OCI-LY1 (cell line): ENCODE results near the gene PKMYT1.

ENCODE experiments used
- H2AFZ ChIP-seq: fragments of 200-600 bp; sonication (generic), shearing (Covaris generic); 2 replicates; pipeline ENCODE4 v1.6.0; 2014; ENCODE audit warnings: antibody characterized with exemption, mild to moderate bottlenecking, low read length
- H3F3A ChIP-seq: fragments of 200-600 bp; sonication (generic), shearing (Covaris generic); 2 replicates; pipeline ENCODE4 v1.6.0; 2014; ENCODE audit warnings: mild to moderate bottlenecking, antibody characterized with exemption, low read length, moderate library complexity; ENCODE audit not compliant: insufficient read depth
- H3K27ac ChIP-seq: fragments of 200-600 bp; sonication (generic); 2 replicates; pipeline ENCODE4 v1.5.1; 2014; ENCODE audit warnings: low read length, mixed run types, mild to moderate bottlenecking, low read depth; ENCODE audit not compliant: poor library complexity, severe bottlenecking
- H3K27me3 ChIP-seq: fragments of 200-600 bp; sonication (generic); 2 replicates; pipeline ENCODE4 v1.6.0; 2014; ENCODE audit warnings: antibody characterized with exemption, mild to moderate bottlenecking, low read length, moderate library complexity; ENCODE audit not compliant: insufficient read depth
- H3K36me3 ChIP-seq: fragments of 200-600 bp; sonication (generic); 2 replicates; pipeline ENCODE4 v1.6.1; 2014; ENCODE audit warnings: mild to moderate bottlenecking, antibody characterized with exemption, low read length, moderate library complexity, mixed read lengths; ENCODE audit not compliant: insufficient read depth
- H3K4me1 ChIP-seq: fragments of 200-600 bp; sonication (generic); 2 replicates; pipeline ENCODE4 v1.5.1; 2014; ENCODE audit warnings: mild to moderate bottlenecking, low read length, moderate library complexity; ENCODE audit not compliant: insufficient read depth, severe bottlenecking
- H3K4me2 ChIP-seq: fragments of 200-600 bp; sonication (generic), shearing (Covaris generic); 2 replicates; pipeline ENCODE4 v1.6.1; 2014; ENCODE audit warnings: low read length
- H3K4me3 ChIP-seq: fragments of 200-600 bp; sonication (generic); 2 replicates; pipeline ENCODE4 v1.5.1; 2014; ENCODE audit warnings: low read length, low read depth, mild to moderate bottlenecking, mixed read lengths; ENCODE audit not compliant: poor library complexity, severe bottlenecking
- H3K79me2 ChIP-seq: fragments of 200-600 bp; shearing (Covaris generic); 2 replicates; pipeline ENCODE4 v1.6.1; 2016; ENCODE audit warnings: mixed run types, low read length, mixed read lengths; ENCODE audit not compliant: insufficient read depth
- H3K9ac ChIP-seq: fragments of 200-600 bp; sonication (generic), shearing (Covaris generic); 2 replicates; pipeline ENCODE4 v1.6.1; 2014; ENCODE audit warnings: mild to moderate bottlenecking, low read length, mixed read lengths
- H3K9me2 ChIP-seq: fragments of 200-600 bp; sonication (generic), shearing (Covaris generic); 2 replicates; pipeline ENCODE4 v1.6.1; 2014; ENCODE audit warnings: low read depth, mild to moderate bottlenecking, low read length, mixed read lengths
- H3K9me3 ChIP-seq: fragments of 200-600 bp; shearing (Covaris generic); 2 replicates; pipeline ENCODE4 v1.6.1; 2014; ENCODE audit warnings: low read length, mixed read lengths
- H4K20me1 ChIP-seq: fragments of 200-600 bp; sonication (generic), shearing (Covaris generic); 2 replicates; pipeline ENCODE4 v1.6.0; 2016; ENCODE audit warnings: mild to moderate bottlenecking, low read length; ENCODE audit not compliant: insufficient read depth
- EZH2 ChIP-seq: fragments of 200-600 bp; sonication (generic), shearing (Covaris generic); IDR thresholded peaks from 2 replicates; pipeline ENCODE4 v1.8.0; 2017; ENCODE audit warnings: borderline replicate concordance, mixed run types, mild to moderate bottlenecking, antibody characterized with exemption, low read length, moderate library complexity, mixed read lengths
- TF ChIP-seq, protein P1 (sequence below): fragments of 200-600 bp; sonication (generic), shearing (Covaris generic); IDR thresholded peaks from 2 replicates; pipeline ENCODE4 v1.5.1; 2017; ENCODE audit warnings: mild to moderate bottlenecking, antibody characterized with exemption, low read length, moderate library complexity, mixed read lengths

The PKMYT1 gene

DNA sequence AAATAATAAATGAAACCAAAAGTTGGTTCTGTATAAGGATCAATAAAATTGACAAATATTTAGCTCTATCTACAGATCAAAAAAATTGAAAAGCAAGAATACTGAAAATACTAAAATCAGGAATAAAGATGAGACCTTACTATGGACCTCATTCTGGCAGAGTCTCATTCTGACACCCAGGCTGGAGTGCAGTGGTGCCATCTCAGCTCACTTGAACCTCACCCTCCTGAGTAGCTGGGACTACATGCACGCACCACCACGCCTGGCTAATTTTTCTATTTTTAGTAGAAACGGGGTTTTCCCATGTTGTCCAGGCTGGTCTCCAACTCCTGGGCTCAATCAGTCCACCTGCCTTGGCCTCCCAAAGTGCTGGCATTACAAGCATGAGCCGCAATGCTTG lies 38.2 kb downstream of the PKMYT1 start:
- H2AFZ ChIP-seq: no peak overlapping the region
- H3K9me3 ChIP-seq: no peaks in the 10 kb centered on the region
- no peak overlapping the region for H3K4me2 ChIP-seq

DNA sequence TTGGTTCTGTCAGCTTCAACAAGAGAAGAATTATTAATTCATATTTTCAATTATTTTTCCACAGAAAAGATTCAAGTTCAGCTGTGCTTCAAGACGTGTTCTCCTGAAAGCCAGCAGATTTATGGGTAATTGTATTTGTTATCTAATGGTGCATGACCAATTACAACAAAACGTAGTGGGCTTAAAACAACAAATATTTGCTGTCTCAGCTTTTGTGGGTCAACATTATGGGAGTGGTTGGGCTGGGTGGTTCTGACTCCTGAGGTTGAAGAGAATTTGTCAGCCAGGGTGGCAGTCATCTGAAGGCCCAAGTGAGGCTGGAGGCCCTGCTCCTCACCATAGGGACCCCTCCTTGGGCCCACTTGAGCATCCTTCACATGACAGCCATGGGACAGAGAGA lies 40.3 kb downstream of the PKMYT1 start:
- H3K9me2 ChIP-seq: no peaks in the 10 kb centered on the region
- no peaks in the 10 kb centered on the region for H3K27me3 ChIP-seq
- no peak overlapping the region for H3K27ac ChIP-seq
- H4K20me1 ChIP-seq: no peaks in the 10 kb centered on the region
- no peaks in the 10 kb centered on the region for H3F3A ChIP-seq
- no peak overlapping the region for H3K9ac ChIP-seq
- no peaks in the 10 kb centered on the region for H3K79me2 ChIP-seq
- H3K4me2 ChIP-seq: no peak overlapping the region
- H3K36me3 ChIP-seq: peaks cover 33% of the 10 kb centered on the region
- H3K4me3 ChIP-seq: no peak overlapping the region
- H2AFZ ChIP-seq: no peak overlapping the region
- peaks cover 7% of the 10 kb centered on the region for H3K4me1 ChIP-seq
- H3K9me3 ChIP-seq: no peaks in the 10 kb centered on the region
- TF ChIP-seq, protein P1, sequence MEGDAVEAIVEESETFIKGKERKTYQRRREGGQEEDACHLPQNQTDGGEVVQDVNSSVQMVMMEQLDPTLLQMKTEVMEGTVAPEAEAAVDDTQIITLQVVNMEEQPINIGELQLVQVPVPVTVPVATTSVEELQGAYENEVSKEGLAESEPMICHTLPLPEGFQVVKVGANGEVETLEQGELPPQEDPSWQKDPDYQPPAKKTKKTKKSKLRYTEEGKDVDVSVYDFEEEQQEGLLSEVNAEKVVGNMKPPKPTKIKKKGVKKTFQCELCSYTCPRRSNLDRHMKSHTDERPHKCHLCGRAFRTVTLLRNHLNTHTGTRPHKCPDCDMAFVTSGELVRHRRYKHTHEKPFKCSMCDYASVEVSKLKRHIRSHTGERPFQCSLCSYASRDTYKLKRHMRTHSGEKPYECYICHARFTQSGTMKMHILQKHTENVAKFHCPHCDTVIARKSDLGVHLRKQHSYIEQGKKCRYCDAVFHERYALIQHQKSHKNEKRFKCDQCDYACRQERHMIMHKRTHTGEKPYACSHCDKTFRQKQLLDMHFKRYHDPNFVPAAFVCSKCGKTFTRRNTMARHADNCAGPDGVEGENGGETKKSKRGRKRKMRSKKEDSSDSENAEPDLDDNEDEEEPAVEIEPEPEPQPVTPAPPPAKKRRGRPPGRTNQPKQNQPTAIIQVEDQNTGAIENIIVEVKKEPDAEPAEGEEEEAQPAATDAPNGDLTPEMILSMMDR: no peak
- no peak for TF ChIP-seq EZH2

More for the DNA sequence above, 38.2 kb downstream of the PKMYT1 start:
- H3K4me3 ChIP-seq: no peak overlapping the region
- no peak overlapping the region for H3K9ac ChIP-seq
- H3K4me1 ChIP-seq: no peaks in the 10 kb centered on the region
- H3K27me3 ChIP-seq: no peaks in the 10 kb centered on the region
- H3F3A ChIP-seq: no peaks in the 10 kb centered on the region
- no peaks in the 10 kb centered on the region for H4K20me1 ChIP-seq
- no peaks in the 10 kb centered on the region for H3K9me2 ChIP-seq
- TF ChIP-seq EZH2: no peak
- TF ChIP-seq, protein P1: no peak
- peaks cover 37% of the 10 kb centered on the region for H3K36me3 ChIP-seq
- H3K79me2 ChIP-seq: no peaks in the 10 kb centered on the region
- no peak overlapping the region for H3K27ac ChIP-seq

DNA sequence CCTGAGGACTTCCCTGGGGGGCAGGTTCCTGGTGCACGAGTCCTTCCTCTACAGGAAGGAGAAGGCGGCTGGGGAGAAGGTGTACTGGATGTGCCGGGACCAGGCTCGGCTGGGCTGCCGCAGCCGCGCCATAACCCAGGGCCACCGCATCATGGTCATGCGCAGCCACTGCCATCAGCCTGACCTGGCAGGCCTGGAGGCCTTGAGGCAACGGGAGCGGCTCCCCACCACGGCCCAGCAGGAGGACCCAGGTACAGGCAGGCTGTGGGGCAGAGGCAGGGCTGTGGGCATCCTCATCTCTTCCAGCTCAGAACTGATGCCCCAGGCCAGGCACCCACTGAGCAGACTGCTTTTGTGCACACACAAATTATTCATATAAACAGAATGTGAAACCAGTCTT lies 42.0 kb downstream of the PKMYT1 start:
- Histone ChIP-seq H3K4me1 (peaks cover 8% of the 10 kb centered on the region), H3K9me2 (no peaks in the 10 kb centered on the region), H3K36me3 (peaks cover 35% of the 10 kb centered on the region), H3K79me2 (no peaks in the 10 kb centered on the region), H3F3A (no peaks in the 10 kb centered on the region), H4K20me1 (no peaks in the 10 kb centered on the region), H3K4me2 (no peak overlapping the region), H3K9me3 (no peaks in the 10 kb centered on the region), H2AFZ (no peak overlapping the region), H3K27ac (no peak overlapping the region), H3K9ac (no peak overlapping the region), H3K4me3 (no peak overlapping the region), H3K27me3 (no peaks in the 10 kb centered on the region)
- TF ChIP-seq, protein P1: no peak
- TF ChIP-seq EZH2: no peak
